GM23338 (cell line): ENCODE measurements around the gene PTPN18. TPM values are rescaled to one million over a fixed set of nuclear protein-coding genes. Genes with fewer than 3 reads are reported as not detected.

Experiments
- ATAC-seq: fragments of 200-7000 bp; cut with Tn5 transposase; 3 replicates; pipeline ENCODE4 v1.9.1; 2020
- DNase-seq: peaks from one replicate; pipeline ENCODE4 v3.0.0-alpha.2; 2015; ENCODE audit warnings: low spot score
- H2AFZ ChIP-seq: fragments of 200-600 bp; sonication (generic); 2 replicates; pipeline ENCODE4 v1.8.0; 2016; ENCODE audit warnings: antibody characterized with exemption, mild to moderate bottlenecking, moderate library complexity
- H3F3A ChIP-seq: fragments of 200-600 bp; sonication (generic); replicated peaks from 2 replicates; pipeline ENCODE4 v1.8.0; 2017; ENCODE audit warnings: antibody characterized with exemption, mixed run types, low read depth
- H3K27ac ChIP-seq: fragments of 200-600 bp; sonication (generic); 2 replicates; pipeline ENCODE4 v1.6.1; 2016; ENCODE audit warnings: low read depth
- H3K27me3 ChIP-seq: fragments of 200-600 bp; sonication (generic); 2 replicates; pipeline ENCODE4 v1.8.0; 2016; ENCODE audit warnings: mild to moderate bottlenecking, mixed run types, moderate library complexity; ENCODE audit not compliant: insufficient read depth
- H3K36me3 ChIP-seq: fragments of 200-600 bp; sonication (generic); 2 replicates; pipeline ENCODE4 v1.8.0; 2016; ENCODE audit warnings: mild to moderate bottlenecking; ENCODE audit not compliant: insufficient read depth
- H3K4me1 ChIP-seq: fragments of 200-600 bp; sonication (generic); 2 replicates; pipeline ENCODE4 v1.8.0; 2016; ENCODE audit warnings: mild to moderate bottlenecking, moderate library complexity; ENCODE audit not compliant: insufficient read depth
- H3K4me2 ChIP-seq: fragments of 200-600 bp; sonication (generic); 2 replicates; pipeline ENCODE4 v1.7.1; 2017; ENCODE audit warnings: mixed run types
- H3K4me3 ChIP-seq: fragments of 200-600 bp; sonication (generic); 2 replicates; pipeline ENCODE4 v1.6.1; 2016; ENCODE audit warnings: mixed run types
- H3K79me2 ChIP-seq: fragments of 200-600 bp; sonication (generic); replicated peaks from 2 replicates; pipeline ENCODE4 v1.8.0; 2017; ENCODE audit warnings: mild to moderate bottlenecking; ENCODE audit not compliant: insufficient read depth
- H3K9me2 ChIP-seq: fragments of 200-600 bp; sonication (generic); 2 replicates; pipeline ENCODE4 v1.8.0; 2017; ENCODE audit not compliant: insufficient read depth
- H4K20me1 ChIP-seq: fragments of 200-600 bp; sonication (generic); replicated peaks from 2 replicates; pipeline ENCODE4 v1.8.0; 2017; ENCODE audit warnings: mild to moderate bottlenecking; ENCODE audit not compliant: insufficient read depth
- H3K27ac Mint-ChIP-seq: 2 replicates; pipeline ENCODE4 v1.8.0; 2020; ENCODE audit warnings: inconsistent platforms, mild to moderate bottlenecking, moderate library complexity, mixed read lengths
- H3K27me3 Mint-ChIP-seq: 3 replicates; pipeline ENCODE4 v1.8.0; 2022; ENCODE audit warnings: low read depth, mild to moderate bottlenecking, moderate library complexity, mixed read lengths, inconsistent platforms; ENCODE audit not compliant: insufficient read depth, poor library complexity
- H3K36me3 Mint-ChIP-seq: 3 replicates; pipeline ENCODE4 v1.8.0; 2021; ENCODE audit warnings: low read depth, mild to moderate bottlenecking, inconsistent platforms, moderate library complexity, mixed read lengths
- H3K4me1 Mint-ChIP-seq: 3 replicates; pipeline ENCODE4 v1.8.0; 2020; ENCODE audit warnings: mild to moderate bottlenecking, inconsistent platforms, mixed read lengths
- H3K4me3 Mint-ChIP-seq: 3 replicates; pipeline ENCODE4 v1.8.0; 2021; ENCODE audit warnings: moderate library complexity, mild to moderate bottlenecking, inconsistent platforms, mixed read lengths
- H3K9me3 Mint-ChIP-seq: 3 replicates; pipeline ENCODE4 v1.8.0; 2020; ENCODE audit warnings: moderate library complexity, mild to moderate bottlenecking, inconsistent platforms, mixed read lengths
- CREB1 ChIP-seq: fragments of 250-450 bp; sonication (Bioruptor Pico); IDR thresholded peaks from 2 replicates; pipeline ENCODE4 v1.5.0; 2020; ENCODE audit warnings: low read depth, mild to moderate bottlenecking, moderate library complexity
- EZH2 ChIP-seq: fragments of 200-600 bp; sonication (generic); IDR thresholded peaks from one replicate; pipeline ENCODE4 v1.8.0; 2017; ENCODE audit warnings: antibody characterized with exemption, mild to moderate bottlenecking, low read depth; ENCODE audit not compliant: unreplicated experiment
- EZH2phosphoT487 ChIP-seq: fragments of 200-600 bp; sonication (generic); IDR thresholded peaks from one replicate; pipeline ENCODE4 v1.8.1; 2018; ENCODE audit warnings: antibody characterized with exemption; ENCODE audit not compliant: unreplicated experiment
- STAT1 ChIP-seq: IDR thresholded peaks from one replicate; pipeline ENCODE4 v1.6.1; 2016; ENCODE audit warnings: antibody characterized with exemption; ENCODE audit not compliant: unreplicated experiment
- ZNF114 ChIP-seq: fragments of 250-450 bp; sonication (Bioruptor Pico); IDR thresholded peaks from 2 replicates; pipeline ENCODE4 v1.5.0; 2020; ENCODE audit warnings: mild to moderate bottlenecking, moderate library complexity
- ZNF331 ChIP-seq: fragments of 250-450 bp; sonication (Bioruptor Pico); IDR thresholded peaks from 2 replicates; pipeline ENCODE4 v1.5.0; 2020; ENCODE audit warnings: low read depth, mild to moderate bottlenecking, moderate library complexity
- polyA plus RNA-seq: library from polyadenylated mRNA; unstranded; fragments of >200 nt; fragmentation: Nextera tagmentation; extraction: Ambion mirVana; gene quantifications from 2 replicates; pipeline ENCODE4 v1.2.1, GENCODE V29; 2016
- total RNA-seq: library from RNA; depleted of rRNA; stranded (reverse); fragments of >200 nt; shearing (Covaris generic); gene quantifications from 2 replicates; pipeline ENCODE4 v1.2.3, GENCODE V29; 2014
- TF ChIP-seq, protein P1 (sequence below): IDR thresholded peaks from one replicate; pipeline ENCODE4 v1.6.1; 2018; ENCODE audit warnings: antibody characterized with exemption; ENCODE audit not compliant: unreplicated experiment
- TF ChIP-seq, protein P2 (sequence below): fragments of 250-450 bp; sonication (Bioruptor Pico); IDR thresholded peaks from 2 replicates; pipeline ENCODE4 v1.5.0; 2020; ENCODE audit warnings: mild to moderate bottlenecking, moderate library complexity

Gene PTPN18
- total and polyA plus RNA-seq, 2 experiments from 2014 or later, result 10.1 to 10.9 TPM

DNA sequence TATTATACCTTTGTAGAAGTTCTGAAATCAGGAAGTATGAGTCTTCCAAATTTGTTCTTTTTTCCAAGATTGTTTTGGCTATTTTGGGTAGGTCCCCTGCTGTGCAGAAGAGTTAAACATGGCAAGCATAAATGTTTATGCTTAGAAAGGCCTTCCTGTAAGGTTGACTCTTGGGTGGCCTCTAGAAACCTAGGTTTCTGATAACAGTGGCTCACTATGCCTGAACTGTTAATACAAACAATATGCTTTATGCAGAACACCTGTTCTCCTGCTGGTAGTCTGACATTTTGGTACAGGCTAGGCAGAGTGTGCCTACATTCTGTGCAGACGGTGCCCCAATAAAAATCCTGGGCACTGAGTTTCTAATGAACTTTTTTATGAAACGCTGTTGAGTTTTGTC is 10.1 kb downstream of the PTPN18 start:
- Histone ChIP-seq H3K79me2 (no peaks in the 10 kb centered on the region), H3K36me3 (no peaks in the 10 kb centered on the region), H3F3A (no peaks in the 10 kb centered on the region), H3K4me3 (no peak overlapping the region), H2AFZ (no peak overlapping the region), H3K27me3 (no peaks in the 10 kb centered on the region), H3K9me2 (no peaks in the 10 kb centered on the region), H3K4me2 (no peak overlapping the region), H3K27ac (no peak overlapping the region), H3K4me1 (peaks cover 20% of the 10 kb centered on the region), H4K20me1 (no peaks in the 10 kb centered on the region)
- Mint-ChIP-seq H3K9me3 (no peaks in the 10 kb centered on the region; the same call in 2 of the 3 replicates), H3K27ac (no peak overlapping the region), H3K4me1 (peaks cover 18% of the 10 kb centered on the region), H3K36me3 (peaks cover 6% of the 10 kb centered on the region; the same call in 2 of the 3 replicates), H3K4me3 (no peak overlapping the region), H3K27me3 (peaks cover 5% of the 10 kb centered on the region)
- DNase-seq (no peak), ATAC-seq (no peak)
- TF ChIP-seq ZNF331, result no peak
- TF ChIP-seq, protein P1, sequence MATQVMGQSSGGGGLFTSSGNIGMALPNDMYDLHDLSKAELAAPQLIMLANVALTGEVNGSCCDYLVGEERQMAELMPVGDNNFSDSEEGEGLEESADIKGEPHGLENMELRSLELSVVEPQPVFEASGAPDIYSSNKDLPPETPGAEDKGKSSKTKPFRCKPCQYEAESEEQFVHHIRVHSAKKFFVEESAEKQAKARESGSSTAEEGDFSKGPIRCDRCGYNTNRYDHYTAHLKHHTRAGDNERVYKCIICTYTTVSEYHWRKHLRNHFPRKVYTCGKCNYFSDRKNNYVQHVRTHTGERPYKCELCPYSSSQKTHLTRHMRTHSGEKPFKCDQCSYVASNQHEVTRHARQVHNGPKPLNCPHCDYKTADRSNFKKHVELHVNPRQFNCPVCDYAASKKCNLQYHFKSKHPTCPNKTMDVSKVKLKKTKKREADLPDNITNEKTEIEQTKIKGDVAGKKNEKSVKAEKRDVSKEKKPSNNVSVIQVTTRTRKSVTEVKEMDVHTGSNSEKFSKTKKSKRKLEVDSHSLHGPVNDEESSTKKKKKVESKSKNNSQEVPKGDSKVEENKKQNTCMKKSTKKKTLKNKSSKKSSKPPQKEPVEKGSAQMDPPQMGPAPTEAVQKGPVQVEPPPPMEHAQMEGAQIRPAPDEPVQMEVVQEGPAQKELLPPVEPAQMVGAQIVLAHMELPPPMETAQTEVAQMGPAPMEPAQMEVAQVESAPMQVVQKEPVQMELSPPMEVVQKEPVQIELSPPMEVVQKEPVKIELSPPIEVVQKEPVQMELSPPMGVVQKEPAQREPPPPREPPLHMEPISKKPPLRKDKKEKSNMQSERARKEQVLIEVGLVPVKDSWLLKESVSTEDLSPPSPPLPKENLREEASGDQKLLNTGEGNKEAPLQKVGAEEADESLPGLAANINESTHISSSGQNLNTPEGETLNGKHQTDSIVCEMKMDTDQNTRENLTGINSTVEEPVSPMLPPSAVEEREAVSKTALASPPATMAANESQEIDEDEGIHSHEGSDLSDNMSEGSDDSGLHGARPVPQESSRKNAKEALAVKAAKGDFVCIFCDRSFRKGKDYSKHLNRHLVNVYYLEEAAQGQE, result no peak

DNA sequence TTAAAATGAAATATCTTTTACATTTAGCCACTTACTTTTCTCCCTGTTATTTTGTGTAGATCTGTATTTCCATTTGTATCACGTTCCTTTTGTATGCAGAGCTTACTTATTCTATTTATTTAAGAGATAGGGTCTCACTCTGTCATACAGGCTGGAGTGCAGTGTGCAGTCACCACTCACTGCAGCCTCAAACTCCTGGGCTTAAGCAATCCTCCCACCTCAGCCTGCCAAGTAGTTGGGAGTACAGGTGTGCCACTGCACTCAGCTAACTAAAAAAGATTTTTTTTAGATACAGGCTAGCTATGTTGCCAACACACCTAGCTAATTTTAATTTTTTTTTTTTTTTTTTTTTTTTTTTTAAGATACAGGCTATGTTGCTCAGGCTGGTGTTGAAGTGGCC is 10.9 kb downstream of the PTPN18 start:
- no peak for ATAC-seq
- Histone ChIP-seq H3K27ac (no peak overlapping the region), H3K36me3 (no peaks in the 10 kb centered on the region), H3K4me1 (peaks cover 27% of the 10 kb centered on the region), H4K20me1 (no peaks in the 10 kb centered on the region), H3K9me2 (no peaks in the 10 kb centered on the region), H3K27me3 (no peaks in the 10 kb centered on the region), H3K4me3 (no peak overlapping the region), H2AFZ (no peak overlapping the region), H3K79me2 (no peaks in the 10 kb centered on the region), H3F3A (no peaks in the 10 kb centered on the region), H3K4me2 (no peak overlapping the region)
- Mint-ChIP-seq H3K4me1 (peaks cover 22% of the 10 kb centered on the region), H3K9me3 (no peaks in the 10 kb centered on the region; the same call in 2 of the 3 replicates), H3K4me3 (no peak overlapping the region), H3K27me3 (peaks cover 10% of the 10 kb centered on the region), H3K27ac (no peak overlapping the region), H3K36me3 (peaks cover 11% of the 10 kb centered on the region)
- DNase-seq, result no peak
- TF ChIP-seq, protein P1, result no peak
- TF ChIP-seq STAT1 (no peak), ZNF331 (no peak), EZH2 (no peak), CREB1 (no peak), EZH2phosphoT487 (no peak), ZNF114 (CRISPR knock-in tag) (no peak)
- TF ChIP-seq, protein P2, sequence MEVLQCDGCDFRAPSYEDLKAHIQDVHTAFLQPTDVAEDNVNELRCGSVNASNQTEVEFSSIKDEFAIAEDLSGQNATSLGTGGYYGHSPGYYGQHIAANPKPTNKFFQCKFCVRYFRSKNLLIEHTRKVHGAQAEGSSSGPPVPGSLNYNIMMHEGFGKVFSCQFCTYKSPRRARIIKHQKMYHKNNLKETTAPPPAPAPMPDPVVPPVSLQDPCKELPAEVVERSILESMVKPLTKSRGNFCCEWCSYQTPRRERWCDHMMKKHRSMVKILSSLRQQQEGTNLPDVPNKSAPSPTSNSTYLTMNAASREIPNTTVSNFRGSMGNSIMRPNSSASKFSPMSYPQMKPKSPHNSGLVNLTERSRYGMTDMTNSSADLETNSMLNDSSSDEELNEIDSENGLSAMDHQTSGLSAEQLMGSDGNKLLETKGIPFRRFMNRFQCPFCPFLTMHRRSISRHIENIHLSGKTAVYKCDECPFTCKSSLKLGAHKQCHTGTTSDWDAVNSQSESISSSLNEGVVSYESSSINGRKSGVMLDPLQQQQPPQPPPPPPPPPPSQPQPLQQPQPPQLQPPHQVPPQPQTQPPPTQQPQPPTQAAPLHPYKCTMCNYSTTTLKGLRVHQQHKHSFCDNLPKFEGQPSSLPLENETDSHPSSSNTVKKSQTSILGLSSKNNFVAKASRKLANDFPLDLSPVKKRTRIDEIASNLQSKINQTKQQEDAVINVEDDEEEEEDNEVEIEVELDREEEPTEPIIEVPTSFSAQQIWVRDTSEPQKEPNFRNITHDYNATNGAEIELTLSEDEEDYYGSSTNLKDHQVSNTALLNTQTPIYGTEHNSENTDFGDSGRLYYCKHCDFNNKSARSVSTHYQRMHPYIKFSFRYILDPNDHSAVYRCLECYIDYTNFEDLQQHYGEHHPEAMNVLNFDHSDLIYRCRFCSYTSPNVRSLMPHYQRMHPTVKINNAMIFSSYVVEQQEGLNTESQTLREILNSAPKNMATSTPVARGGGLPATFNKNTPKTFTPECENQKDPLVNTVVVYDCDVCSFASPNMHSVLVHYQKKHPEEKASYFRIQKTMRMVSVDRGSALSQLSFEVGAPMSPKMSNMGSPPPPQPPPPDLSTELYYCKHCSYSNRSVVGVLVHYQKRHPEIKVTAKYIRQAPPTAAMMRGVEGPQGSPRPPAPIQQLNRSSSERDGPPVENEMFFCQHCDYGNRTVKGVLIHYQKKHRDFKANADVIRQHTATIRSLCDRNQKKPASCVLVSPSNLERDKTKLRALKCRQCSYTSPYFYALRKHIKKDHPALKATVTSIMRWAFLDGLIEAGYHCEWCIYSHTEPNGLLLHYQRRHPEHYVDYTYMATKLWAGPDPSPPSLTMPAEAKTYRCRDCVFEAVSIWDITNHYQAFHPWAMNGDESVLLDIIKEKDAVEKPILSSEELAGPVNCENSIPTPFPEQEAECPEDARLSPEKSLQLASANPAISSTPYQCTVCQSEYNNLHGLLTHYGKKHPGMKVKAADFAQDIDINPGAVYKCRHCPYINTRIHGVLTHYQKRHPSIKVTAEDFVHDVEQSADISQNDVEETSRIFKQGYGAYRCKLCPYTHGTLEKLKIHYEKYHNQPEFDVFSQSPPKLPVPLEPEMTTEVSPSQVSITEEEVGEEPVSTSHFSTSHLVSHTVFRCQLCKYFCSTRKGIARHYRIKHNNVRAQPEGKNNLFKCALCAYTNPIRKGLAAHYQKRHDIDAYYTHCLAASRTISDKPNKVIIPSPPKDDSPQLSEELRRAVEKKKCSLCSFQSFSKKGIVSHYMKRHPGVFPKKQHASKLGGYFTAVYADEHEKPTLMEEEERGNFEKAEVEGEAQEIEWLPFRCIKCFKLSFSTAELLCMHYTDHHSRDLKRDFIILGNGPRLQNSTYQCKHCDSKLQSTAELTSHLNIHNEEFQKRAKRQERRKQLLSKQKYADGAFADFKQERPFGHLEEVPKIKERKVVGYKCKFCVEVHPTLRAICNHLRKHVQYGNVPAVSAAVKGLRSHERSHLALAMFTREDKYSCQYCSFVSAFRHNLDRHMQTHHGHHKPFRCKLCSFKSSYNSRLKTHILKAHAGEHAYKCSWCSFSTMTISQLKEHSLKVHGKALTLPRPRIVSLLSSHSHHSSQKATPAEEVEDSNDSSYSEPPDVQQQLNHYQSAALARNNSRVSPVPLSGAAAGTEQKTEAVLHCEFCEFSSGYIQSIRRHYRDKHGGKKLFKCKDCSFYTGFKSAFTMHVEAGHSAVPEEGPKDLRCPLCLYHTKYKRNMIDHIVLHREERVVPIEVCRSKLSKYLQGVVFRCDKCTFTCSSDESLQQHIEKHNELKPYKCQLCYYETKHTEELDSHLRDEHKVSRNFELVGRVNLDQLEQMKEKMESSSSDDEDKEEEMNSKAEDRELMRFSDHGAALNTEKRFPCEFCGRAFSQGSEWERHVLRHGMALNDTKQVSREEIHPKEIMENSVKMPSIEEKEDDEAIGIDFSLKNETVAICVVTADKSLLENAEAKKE, result no peak
